Mesendoderm (in vitro differentiated cells): ENCODE measurements around the gene ARRB2.
A peak's percentile ranks its signal among the peaks of the same experiment; 100 is the strongest.

Source experiments
- DNase-seq: peaks from one replicate; pipeline ENCODE4 v3.0.0; 2013
- H2AK5ac ChIP-seq: 2 replicates; pipeline ENCODE4 v1.6.1; 2013; ENCODE audit warnings: low read length, inconsistent platforms
- H2BK120ac ChIP-seq: 2 replicates; pipeline ENCODE4 v1.6.1; 2013; ENCODE audit warnings: low read depth, mild to moderate bottlenecking, low read length, moderate library complexity, mixed read lengths
- H2BK15ac ChIP-seq: replicated peaks from 2 replicates; pipeline ENCODE4 v1.6.1; 2013; ENCODE audit warnings: low read depth, mild to moderate bottlenecking, moderate library complexity
- H2BK5ac ChIP-seq: 2 replicates; pipeline ENCODE4 v1.6.1; 2013; ENCODE audit warnings: low read length, inconsistent platforms
- H3K18ac ChIP-seq: 2 replicates; pipeline ENCODE4 v1.6.1; 2013; ENCODE audit warnings: mild to moderate bottlenecking, low read length, mixed read lengths
- H3K23ac ChIP-seq: one replicate; pipeline ENCODE4 v1.6.1; 2013; ENCODE audit warnings: low read length
- H3K27ac ChIP-seq: 2 replicates; pipeline ENCODE4 v1.5.1; 2013; ENCODE audit warnings: low read depth, mild to moderate bottlenecking, inconsistent platforms, low read length, moderate library complexity
- H3K27me3 ChIP-seq: 2 replicates; pipeline ENCODE4 v1.6.1; 2013; ENCODE audit warnings: low read length, control low read depth, mild to moderate bottlenecking, inconsistent platforms; ENCODE audit not compliant: insufficient read depth, poor library complexity
- H3K36me3 ChIP-seq: 2 replicates; pipeline ENCODE4 v1.6.1; 2013; ENCODE audit warnings: low read length, inconsistent platforms; ENCODE audit not compliant: control insufficient read depth, insufficient read depth
- H3K4ac ChIP-seq: one replicate; pipeline ENCODE4 v1.6.1; 2013; ENCODE audit warnings: low read depth, mild to moderate bottlenecking, low read length, moderate library complexity
- H3K4me1 ChIP-seq: 2 replicates; pipeline ENCODE4 v1.6.1; 2013; ENCODE audit warnings: low read depth, low read length, inconsistent platforms; ENCODE audit not compliant: control insufficient read depth
- H3K4me2 ChIP-seq: 2 replicates; pipeline ENCODE4 v1.6.1; 2013; ENCODE audit warnings: low read length
- H3K4me3 ChIP-seq: 2 replicates; pipeline ENCODE4 v1.5.1; 2013; ENCODE audit warnings: mild to moderate bottlenecking, low read length
- H3K56ac ChIP-seq: one replicate; pipeline ENCODE4 v1.6.1; 2013; ENCODE audit warnings: low read length
- H3K79me1 ChIP-seq: 2 replicates; pipeline ENCODE4 v1.6.1; 2013; ENCODE audit warnings: low read length, inconsistent platforms
- H3K79me2 ChIP-seq: 2 replicates; pipeline ENCODE4 v1.6.1; 2013; ENCODE audit warnings: mild to moderate bottlenecking, low read length; ENCODE audit not compliant: control insufficient read depth, insufficient read depth
- H3K9ac ChIP-seq: 2 replicates; pipeline ENCODE4 v1.6.1; 2013; ENCODE audit warnings: low read length, inconsistent platforms
- H4K5ac ChIP-seq: one replicate; pipeline ENCODE4 v1.6.1; 2013; ENCODE audit warnings: low read length
- H4K8ac ChIP-seq: one replicate; pipeline ENCODE4 v1.6.1; 2013; ENCODE audit warnings: low read depth, mild to moderate bottlenecking, control low read depth, low read length, moderate library complexity
- WGBS: extraction: QIAGEN DNeasy Blood & Tissue Kit; methylation state at CpG from one replicate; pipeline ENCODE4 v1.1.7; 2013; ENCODE audit warnings: low lambda C conversion rate, missing lambda C conversion rate; ENCODE audit not compliant: insufficient coverage; ENCODE audit errors: extremely low coverage; 5-methylcytosine and 5-hydroxymethylcytosine counted together

ARRB2 gene

GRCh38 chr17:4733073-4733531, 22.7 kb downstream of the ARRB2 start:
- Histone ChIP-seq H3K4me3 (no peak overlapping the region), H2AK5ac (no peak overlapping the region), H3K56ac (no peak overlapping the region), H3K9ac (no peak overlapping the region), H3K18ac (no peak overlapping the region), H2BK5ac (no peak overlapping the region), H3K27me3 (peaks cover 4% of the 10 kb centered on the region), H3K4ac (no peak overlapping the region), H3K23ac (no peak overlapping the region), H4K5ac (no peak overlapping the region), H4K8ac (no peak overlapping the region), H3K79me1 (no peaks in the 10 kb centered on the region), H3K4me2 (no peak overlapping the region), H3K79me2 (no peaks in the 10 kb centered on the region), H2BK15ac (no peak overlapping the region), H3K4me1 (no peaks in the 10 kb centered on the region), H2BK120ac (no peak overlapping the region), H3K36me3 (no peaks in the 10 kb centered on the region), H3K27ac (no peak overlapping the region)
- no peak for DNase-seq
- no CpG with 5 or more reads among the region's 6 CpGs for WGBS

GRCh38 chr17:4734857-4735475, 24.5 kb downstream of the ARRB2 start:
- no peak overlapping the region for H3K9ac ChIP-seq
- H3K23ac ChIP-seq: no peak overlapping the region
- no peaks in the 10 kb centered on the region for H3K36me3 ChIP-seq
- no peak overlapping the region for H3K4ac ChIP-seq
- H4K8ac ChIP-seq: no peak overlapping the region
- no peaks in the 10 kb centered on the region for H3K4me1 ChIP-seq
- no peaks in the 10 kb centered on the region for H3K79me1 ChIP-seq
- WGBS: no CpG with 5 or more reads among the region's 8 CpGs
- H3K4me2 ChIP-seq: no peak overlapping the region
- H3K27ac ChIP-seq: no peak overlapping the region
- no peak overlapping the region for H2BK15ac ChIP-seq
- no peak for DNase-seq
- peaks cover 23% of the 10 kb centered on the region for H3K27me3 ChIP-seq
- no peak overlapping the region for H2BK120ac ChIP-seq
- no peak overlapping the region for H3K56ac ChIP-seq
- no peak overlapping the region for H2AK5ac ChIP-seq
- H3K4me3 ChIP-seq: no peak overlapping the region
- H3K79me2 ChIP-seq: no peaks in the 10 kb centered on the region
- no peak overlapping the region for H2BK5ac ChIP-seq
- no peak overlapping the region for H3K18ac ChIP-seq
- no peak overlapping the region for H4K5ac ChIP-seq

DNA sequence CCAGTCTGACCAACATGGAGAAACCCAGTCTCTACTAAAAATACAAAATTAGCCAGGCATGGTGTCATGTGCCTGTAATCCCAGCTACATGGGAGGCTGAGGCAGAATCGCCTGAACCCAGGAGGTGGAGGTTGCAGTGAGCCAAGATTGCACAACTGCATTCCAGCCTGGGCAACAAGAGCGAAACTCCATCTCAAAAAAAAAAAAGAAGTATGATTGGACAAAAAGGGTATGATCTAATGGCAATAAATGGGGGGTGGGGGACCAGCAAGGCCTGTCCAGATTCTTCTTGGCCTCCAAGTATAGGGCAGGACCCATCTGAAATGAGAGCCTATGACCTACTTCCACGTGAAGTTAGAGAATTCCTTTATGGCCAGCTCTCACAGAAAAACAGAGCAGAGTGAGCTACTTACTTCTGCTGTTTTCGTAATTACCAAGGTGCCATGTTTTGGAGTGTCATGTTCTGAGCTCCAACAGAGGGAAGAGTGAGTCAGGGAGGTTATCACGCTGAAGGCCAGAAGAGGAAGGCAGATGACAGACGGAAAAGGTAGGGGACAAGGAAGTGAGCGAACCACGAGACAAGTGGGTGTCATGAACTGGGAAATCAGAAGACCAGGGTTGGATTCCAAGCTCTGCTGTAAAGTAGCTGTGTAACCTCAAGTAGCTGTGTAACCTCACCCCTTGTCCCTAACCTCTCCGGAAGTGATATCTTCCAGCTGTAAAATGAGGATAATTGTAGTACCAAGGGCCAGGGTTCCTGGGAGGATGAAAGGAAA, 25.6 kb downstream of the ARRB2 start:
- no peaks in the 10 kb centered on the region for H3K36me3 ChIP-seq
- H3K56ac ChIP-seq: no peak overlapping the region
- H3K9ac ChIP-seq: no peak overlapping the region
- H2BK15ac ChIP-seq: no peak overlapping the region
- DNase-seq: no peak
- no peak overlapping the region for H4K5ac ChIP-seq
- H2BK120ac ChIP-seq: no peak overlapping the region
- H3K4me2 ChIP-seq: no peak overlapping the region
- no peak overlapping the region for H4K8ac ChIP-seq
- H2AK5ac ChIP-seq: no peak overlapping the region
- no peak overlapping the region for H3K4ac ChIP-seq
- H2BK5ac ChIP-seq: no peak overlapping the region
- WGBS: no CpG with 5 or more reads among the region's 9 CpGs
- no peak overlapping the region for H3K4me3 ChIP-seq
- H3K79me2 ChIP-seq: no peaks in the 10 kb centered on the region
- H3K23ac ChIP-seq: no peak overlapping the region
- H3K27me3 ChIP-seq: peaks cover 32% of the 10 kb centered on the region
- H3K4me1 ChIP-seq: no peaks in the 10 kb centered on the region
- no peak overlapping the region for H3K27ac ChIP-seq
- H3K79me1 ChIP-seq: no peaks in the 10 kb centered on the region
- H3K18ac ChIP-seq: no peak overlapping the region

DNA sequence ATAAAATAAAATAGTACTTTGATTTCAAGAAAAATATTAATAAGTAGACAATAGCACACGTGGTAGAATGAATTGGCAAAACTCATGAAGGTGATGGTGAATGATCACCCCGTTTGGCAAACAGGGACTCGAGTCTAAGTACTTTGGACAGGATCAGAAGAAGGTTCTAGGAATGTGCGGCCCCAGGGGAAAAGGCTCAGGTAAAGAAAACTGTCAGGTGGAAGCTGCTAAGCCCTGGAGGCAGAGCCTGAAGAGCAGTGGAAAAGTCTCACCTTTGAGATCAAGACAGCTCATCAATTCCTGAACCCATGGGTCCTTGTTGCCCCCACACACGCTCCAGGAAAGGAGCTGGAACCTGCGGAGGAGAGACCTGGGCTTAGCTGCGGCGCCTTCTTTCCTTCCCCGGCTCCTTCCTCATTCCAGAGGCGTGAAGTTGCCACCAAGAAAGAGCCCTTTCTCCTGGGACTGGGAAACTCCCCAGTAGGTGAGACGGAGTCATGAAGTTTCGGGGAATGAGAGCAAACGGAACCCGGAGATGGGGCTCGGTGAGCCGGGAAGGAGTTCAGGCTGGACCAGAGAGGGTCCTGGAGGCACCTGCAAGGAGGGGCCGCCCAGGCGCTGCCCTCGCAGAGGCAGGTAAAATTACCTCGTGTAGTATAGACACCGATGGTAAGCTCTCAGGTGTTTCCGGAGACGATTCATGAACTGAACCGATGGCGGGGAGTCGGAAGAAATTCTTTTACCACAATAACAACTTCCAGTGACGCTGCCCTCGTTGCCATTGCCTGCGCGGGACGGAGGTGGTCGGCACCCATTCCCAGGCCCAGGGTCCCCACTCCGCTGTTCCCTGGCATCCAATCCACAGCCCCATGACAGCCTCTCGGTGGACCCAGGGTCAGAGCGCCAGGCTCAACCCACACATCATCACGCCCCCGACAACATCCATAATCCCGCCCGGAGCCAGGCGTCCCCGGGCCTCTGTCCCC, 28.0 kb downstream of the ARRB2 start:
- WGBS: no CpG with 5 or more reads among the region's 41 CpGs
- DNase-seq: no peak
- Histone ChIP-seq H3K9ac (no peak overlapping the region), H3K79me2 (no peaks in the 10 kb centered on the region), H3K27me3 (peaks cover 35% of the 10 kb centered on the region), H3K4me3 (no peak overlapping the region), H4K5ac (no peak overlapping the region), H3K4me1 (no peaks in the 10 kb centered on the region), H3K18ac (no peak overlapping the region), H3K23ac (no peak overlapping the region), H3K27ac (no peak overlapping the region), H2BK15ac (no peak overlapping the region), H4K8ac (no peak overlapping the region), H3K4me2 (peak overlapping the region; percentile 54), H3K79me1 (no peaks in the 10 kb centered on the region), H3K4ac (no peak overlapping the region), H3K36me3 (no peaks in the 10 kb centered on the region), H2AK5ac (no peak overlapping the region), H3K56ac (no peak overlapping the region), H2BK120ac (no peak overlapping the region), H2BK5ac (no peak overlapping the region)

GRCh38 chr17:4739122-4740024, 28.9 kb downstream of the ARRB2 start, which contains the start of the genes CXCL16 and ZMYND15:
Gene CXCL16, minus strand, starts transcription at chr17:4739928. Its CDS starts 589 bp downstream, at chr17:4739339.
Gene ZMYND15, plus strand, starts transcription at chr17:4739833. Its CDS starts 716 bp downstream, at chr17:4740549.
- H3K4me1 ChIP-seq: no peaks in the 10 kb centered on the region
- no peak within 1 kb of the TSS for H2AK5ac ChIP-seq
- H2BK15ac ChIP-seq: no peak within 1 kb of the TSS
- no peaks in the 10 kb centered on the region for H3K36me3 ChIP-seq
- peak within 1 kb of the TSS; percentile 54 for H3K9ac ChIP-seq
- no peak for DNase-seq
- peak within 1 kb of the TSS; percentile 15 for H3K4me3 ChIP-seq
- H3K27ac ChIP-seq: no peak within 1 kb of the TSS
- no peaks in the 10 kb centered on the region for H3K79me2 ChIP-seq
- WGBS: no CpG with 5 or more reads among the region's 100 CpGs
- peak within 1 kb of the TSS; percentile 54 for H3K4me2 ChIP-seq
- H3K23ac ChIP-seq: peak within 1 kb of the TSS; percentile 45
- no peak within 1 kb of the TSS for H3K18ac ChIP-seq
- H3K79me1 ChIP-seq: no peaks in the 10 kb centered on the region
- no peak within 1 kb of the TSS for H3K4ac ChIP-seq
- no peak within 1 kb of the TSS for H4K5ac ChIP-seq
- H2BK5ac ChIP-seq: no peak within 1 kb of the TSS
- H4K8ac ChIP-seq: no peak within 1 kb of the TSS
- peak within 1 kb of the TSS; percentile 64 for H3K56ac ChIP-seq
- no peak within 1 kb of the TSS for H2BK120ac ChIP-seq
- H3K27me3 ChIP-seq: peaks cover 35% of the 10 kb centered on the region
